Measurements from ENCODE around the gene TMBIM4.

- TF ChIP-seq CTCF (IDR thresholded peaks at IDR 0.05; ENCODE audit: low read depth, low read length, missing input control) (no peak), EGR1 (IDR thresholded peaks at IDR 0.05; ENCODE audit: low read depth in 2 of 2) (no peak), RAD21 (IDR thresholded peaks at IDR 0.05) (no peak)
These were observed 49.3 kb downstream of the TMBIM4 start for GRCh38 chr12:66120477-66120876.
